Peyer's patch (tissue), 4 donors: Measurements from ENCODE around the gene MSH2.

Source experiments
- POLR2A ChIP-seq, 2 donors: fragments of 450-650 bp; IDR thresholded peaks; one replicate each; pipeline ENCODE4 v1.5.1; 2017; ENCODE audit warnings: antibody characterized with exemption in 2 of 2, mild to moderate bottlenecking in 2 of 2, moderate library complexity in 2 of 2
- TF ChIP-seq, protein P1 (sequence below), 6 experiments: fragments of 450-650 bp in 4 of 6; fragments of 200-600 bp in 2 of 6; sonication (generic) in 1 of 6; IDR thresholded peaks; one replicate each; pipeline ENCODE4 v1.5.1; 2017 to 2019; ENCODE audit warnings: antibody characterized with exemption in 6 of 6, mild to moderate bottlenecking in 3 of 6, moderate library complexity in 1 of 6

DNA sequence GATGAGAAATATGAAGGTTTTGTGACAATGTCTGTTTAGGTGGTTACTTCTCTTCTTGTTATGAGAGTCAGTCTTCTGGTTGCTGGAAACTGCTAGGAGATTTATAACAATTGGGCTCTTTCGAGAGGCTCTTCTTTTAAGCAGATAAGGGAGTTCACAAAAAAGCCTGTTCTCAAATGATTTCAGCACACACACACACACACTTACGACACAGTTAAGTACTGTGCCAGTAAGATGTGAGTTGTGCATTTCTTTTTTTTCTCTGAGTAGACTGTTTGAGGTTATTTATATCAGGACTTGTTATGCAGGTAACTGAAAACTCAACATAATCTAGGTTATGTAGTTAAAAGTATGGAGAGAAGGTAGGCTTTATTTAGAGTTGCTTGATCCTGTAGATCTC lies 49.8 kb downstream of the MSH2 start:
- TF ChIP-seq, protein P1, sequence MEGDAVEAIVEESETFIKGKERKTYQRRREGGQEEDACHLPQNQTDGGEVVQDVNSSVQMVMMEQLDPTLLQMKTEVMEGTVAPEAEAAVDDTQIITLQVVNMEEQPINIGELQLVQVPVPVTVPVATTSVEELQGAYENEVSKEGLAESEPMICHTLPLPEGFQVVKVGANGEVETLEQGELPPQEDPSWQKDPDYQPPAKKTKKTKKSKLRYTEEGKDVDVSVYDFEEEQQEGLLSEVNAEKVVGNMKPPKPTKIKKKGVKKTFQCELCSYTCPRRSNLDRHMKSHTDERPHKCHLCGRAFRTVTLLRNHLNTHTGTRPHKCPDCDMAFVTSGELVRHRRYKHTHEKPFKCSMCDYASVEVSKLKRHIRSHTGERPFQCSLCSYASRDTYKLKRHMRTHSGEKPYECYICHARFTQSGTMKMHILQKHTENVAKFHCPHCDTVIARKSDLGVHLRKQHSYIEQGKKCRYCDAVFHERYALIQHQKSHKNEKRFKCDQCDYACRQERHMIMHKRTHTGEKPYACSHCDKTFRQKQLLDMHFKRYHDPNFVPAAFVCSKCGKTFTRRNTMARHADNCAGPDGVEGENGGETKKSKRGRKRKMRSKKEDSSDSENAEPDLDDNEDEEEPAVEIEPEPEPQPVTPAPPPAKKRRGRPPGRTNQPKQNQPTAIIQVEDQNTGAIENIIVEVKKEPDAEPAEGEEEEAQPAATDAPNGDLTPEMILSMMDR (IDR thresholded peaks at IDR 0.05): no peak
- no peak for TF ChIP-seq POLR2A (IDR thresholded peaks at IDR 0.05)
